GM18861 (cell line): ENCODE data around the gene C14orf93.
A peak's percentile ranks its signal among the peaks of the same experiment; 100 is the strongest.

Experiments
- ATAC-seq: cut with Tn5 transposase; IDR thresholded peaks from one replicate; pipeline ENCODE4 v1.9.1; 2021; ENCODE audit not compliant: unreplicated experiment

C14orf93 gene, protein sequence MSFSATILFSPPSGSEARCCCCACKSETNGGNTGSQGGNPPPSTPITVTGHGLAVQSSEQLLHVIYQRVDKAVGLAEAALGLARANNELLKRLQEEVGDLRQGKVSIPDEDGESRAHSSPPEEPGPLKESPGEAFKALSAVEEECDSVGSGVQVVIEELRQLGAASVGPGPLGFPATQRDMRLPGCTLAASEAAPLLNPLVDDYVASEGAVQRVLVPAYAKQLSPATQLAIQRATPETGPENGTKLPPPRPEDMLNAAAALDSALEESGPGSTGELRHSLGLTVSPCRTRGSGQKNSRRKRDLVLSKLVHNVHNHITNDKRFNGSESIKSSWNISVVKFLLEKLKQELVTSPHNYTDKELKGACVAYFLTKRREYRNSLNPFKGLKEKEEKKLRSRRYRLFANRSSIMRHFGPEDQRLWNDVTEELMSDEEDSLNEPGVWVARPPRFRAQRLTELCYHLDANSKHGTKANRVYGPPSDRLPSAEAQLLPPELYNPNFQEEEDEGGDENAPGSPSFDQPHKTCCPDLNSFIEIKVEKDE

DNA sequence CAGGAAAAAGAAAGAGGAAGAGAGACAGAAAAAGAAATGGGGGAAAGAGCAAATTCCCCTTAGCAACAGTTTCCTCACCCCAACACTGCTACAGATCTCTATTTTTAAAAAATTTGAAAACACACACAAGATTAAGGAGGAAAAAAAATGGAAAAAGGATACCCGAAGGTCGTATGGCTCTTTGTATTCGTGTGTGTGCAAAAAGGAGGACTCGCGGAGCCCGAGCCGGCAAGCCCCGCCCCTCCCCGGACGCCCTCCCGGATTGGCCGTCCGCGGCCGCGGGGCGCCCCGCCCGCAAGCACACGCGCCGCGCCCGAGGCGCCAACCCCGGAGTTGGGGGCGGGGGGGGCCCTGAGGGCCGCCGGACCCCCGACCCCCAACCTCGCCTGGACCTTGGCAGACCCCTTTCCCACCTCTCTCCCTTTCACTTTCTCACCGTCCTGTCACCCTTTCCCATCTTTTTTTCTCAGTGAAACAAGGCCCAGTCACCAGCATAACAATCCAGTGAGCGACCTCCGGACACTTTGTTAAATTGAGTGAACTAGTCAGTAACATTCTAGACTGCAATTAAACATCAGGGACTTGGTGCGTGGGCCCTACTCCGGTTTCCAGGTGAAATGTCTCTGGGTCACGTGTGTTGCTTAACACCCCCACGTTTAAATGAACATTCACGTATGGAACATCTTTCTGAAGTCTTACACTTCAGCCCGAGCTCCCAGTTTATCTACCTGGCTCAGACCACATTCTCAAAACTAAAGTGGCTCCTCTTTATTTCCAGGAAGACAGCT is at the start of gene C14orf93:
TSS of gene C14orf93 (minus strand) at position 205 of the 788 bp plus-strand sequence. CDS start 11,120 bp downstream, outside the sequence.
- no peak for ATAC-seq

DNA sequence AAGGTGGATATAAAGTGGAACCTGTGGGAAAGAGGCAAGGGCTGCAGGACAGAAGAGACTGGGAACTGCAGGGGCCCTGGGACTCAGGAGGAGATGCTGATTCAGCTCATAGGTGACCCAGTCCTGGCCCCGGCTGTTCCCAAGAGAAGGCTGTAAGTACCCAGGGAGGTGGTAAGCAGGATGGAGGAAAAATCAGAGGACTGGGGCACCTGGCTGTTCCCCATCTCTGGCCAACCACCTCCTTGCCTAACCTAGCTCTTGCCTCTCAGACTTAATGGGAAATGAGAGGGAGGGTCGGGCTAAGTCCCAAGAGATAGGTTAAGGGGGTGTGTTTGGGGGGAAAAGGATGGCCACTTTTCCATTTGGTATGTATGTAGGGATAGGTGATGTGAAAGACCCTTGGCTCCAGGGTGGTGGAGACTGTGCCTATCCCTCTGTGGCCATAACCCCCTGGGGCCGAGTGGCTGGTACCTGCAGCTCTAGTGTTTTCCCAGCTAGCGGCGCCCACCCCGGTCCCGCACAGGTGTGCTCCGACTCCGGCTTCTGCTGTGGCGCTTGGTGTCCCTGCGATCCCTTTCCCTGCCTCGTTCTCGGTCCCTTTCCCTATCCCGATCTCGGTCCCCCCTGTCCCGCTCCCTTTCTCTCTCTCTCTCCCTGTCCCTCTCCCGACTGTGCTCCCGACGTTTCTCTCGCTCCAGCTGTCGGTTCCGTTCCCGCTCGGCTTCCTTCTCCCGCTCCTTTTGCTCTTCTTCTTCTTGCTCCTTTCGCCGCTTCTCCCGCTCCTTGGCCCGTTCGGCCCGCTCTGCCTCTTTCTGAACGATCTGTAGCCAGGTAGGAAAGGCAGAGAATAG is 48.9 kb upstream of the C14orf93 start:
- ATAC-seq: no peak

DNA sequence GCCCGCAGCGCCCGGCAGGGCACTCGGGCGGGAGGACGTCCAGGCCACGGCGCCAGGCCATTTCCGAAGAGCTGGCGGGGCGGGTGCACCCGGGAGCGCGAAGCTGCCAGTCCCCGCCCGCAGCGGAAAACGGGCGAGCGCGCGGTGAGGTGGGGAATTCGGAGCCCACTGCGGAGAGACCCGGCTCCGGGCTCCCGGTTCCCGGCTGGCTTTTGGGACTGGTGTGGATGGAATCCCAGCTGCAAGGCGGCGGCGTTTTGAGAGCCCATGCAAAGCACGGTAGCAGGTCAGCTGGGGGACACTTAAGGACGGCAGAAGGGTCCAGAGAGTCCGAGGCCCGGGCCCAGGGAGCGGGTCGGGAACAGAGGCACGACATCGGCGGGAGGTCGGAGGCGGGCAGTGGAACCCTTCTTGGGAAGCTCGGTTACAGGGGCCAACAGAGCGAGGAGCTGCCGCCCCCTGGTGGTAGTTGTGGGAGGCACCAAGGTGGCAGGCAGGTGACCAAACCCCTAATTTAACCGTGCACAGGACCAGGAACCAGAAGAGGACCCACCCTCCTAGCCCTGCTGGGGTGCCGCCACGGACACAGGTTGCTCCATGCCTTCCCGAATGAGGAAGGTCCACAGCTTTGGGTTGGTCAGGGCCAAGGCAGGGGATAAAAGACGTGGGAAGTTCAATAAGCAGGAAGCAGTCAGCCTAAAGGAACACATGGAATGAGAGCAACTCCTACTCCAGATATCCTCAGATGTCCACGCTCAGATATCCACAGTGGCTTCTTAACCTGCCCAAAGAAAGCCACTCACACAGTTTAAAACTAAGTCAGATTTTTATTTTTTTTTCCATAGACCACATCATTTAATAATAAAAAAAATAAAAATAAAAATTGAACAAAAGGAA is 48.1 kb upstream of the C14orf93 start:
- peak; percentile 46 for ATAC-seq

DNA sequence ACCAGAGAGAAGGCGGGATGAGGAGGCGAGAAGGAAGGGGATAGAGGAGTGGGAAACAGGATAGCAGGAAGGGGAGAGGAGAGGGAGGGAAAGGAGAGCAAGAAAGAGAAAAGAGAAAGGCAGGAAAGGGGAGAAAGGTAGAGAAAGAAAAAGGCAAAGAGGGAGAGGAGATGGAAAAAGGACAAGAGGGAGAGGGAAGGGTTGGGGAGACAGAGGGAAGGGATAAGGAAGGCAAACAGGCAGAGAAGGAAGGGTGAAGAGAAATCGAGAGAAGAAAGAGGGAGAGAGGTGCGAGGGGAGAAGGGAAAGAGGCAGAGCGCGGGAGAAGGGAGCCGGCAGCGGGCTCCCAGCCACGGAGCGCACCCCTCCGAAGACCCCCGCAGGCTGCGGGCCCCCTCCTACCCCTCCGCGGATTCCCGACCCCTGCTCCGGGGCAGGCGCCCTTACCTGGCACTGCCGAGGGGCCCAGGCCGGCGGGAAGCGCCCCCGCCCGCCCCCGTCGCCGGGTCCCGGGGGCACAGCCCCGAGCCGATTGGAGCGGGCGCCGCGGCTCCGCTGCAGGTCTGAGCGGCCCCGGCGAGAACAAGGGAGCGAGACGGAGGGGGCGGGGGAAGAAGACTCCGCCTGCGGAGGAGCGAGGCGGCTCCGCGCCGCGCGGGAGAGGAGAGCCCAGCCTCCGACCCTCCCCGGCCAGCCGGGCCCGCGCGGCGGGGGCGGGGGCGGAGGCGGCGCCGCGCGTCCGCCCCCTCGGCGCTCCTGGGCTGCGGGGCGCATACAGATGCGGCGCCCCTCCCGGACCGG is 47.2 kb upstream of the C14orf93 start, which contains the start of gene CDH24:
TSS of gene CDH24 (minus strand) at position 565 of the 801 bp plus-strand sequence. CDS start 1,787 bp downstream, outside the sequence.
- ATAC-seq: peak; percentile 36

DNA sequence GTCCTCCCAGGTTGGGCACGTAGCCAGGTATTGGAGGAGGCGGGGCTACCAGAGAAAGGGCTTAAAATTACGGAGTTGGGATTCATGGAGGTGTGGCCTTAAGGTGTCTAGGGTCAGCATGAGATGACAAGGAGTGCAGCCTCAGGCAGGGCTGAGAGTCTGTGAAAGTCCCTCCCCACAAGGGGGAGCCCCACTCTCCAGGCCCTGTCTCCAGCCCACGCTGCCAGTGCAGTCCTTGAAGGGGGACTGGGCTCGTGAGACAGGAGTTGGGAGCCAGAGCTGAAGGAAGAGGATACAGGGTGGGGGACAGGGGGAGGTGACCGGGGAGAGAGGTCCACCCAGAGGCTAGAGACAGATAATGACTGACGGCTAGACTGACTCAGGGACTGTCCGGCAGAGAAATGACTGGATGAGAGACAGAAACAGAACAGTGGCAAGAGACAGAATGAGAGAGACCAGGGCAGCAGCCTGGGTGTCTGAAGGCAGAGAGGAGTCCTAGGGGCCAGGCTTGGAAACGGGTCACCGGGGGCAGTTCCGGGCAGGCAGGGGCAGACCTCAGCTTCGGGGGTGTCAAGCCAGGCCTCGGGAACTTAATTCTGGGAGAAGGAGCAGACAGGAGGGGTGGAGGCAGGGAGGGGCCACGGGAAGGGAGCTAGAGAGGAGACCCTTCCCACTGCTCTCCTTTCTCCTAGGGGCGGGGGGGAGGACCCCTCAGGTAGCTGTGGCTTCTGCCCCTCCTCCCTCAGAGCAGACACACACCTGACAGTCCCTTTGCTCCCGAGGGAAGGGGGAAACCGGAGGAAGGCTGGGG is 46.4 kb upstream of the C14orf93 start:
- peak; percentile 58 for ATAC-seq

DNA sequence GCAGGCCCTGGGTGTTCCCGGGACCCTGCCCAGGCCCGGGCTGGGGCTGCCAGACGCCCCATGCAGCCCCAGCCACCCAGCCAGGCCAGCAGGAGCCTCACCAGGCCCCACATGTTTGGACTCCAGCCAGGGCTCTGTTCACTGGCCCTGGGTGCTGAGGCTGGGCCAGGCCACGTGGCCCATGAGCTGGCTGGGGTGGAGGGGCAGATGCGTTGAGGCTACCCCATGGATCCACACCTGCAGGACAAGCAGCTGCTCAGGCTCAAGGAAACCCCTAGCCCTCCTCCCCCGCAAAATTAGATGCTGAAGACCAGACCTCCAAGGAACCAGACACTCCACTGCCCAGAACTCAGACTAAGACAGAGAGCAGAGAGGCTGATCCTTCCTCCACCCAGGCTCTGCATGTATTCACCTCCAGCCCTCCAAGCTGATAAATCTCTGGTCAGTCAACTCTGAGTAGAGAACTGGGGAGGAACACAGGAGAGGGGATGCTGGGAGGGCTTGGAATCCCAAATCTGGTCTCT is 45.7 kb upstream of the C14orf93 start:
- ATAC-seq: no peak

DNA sequence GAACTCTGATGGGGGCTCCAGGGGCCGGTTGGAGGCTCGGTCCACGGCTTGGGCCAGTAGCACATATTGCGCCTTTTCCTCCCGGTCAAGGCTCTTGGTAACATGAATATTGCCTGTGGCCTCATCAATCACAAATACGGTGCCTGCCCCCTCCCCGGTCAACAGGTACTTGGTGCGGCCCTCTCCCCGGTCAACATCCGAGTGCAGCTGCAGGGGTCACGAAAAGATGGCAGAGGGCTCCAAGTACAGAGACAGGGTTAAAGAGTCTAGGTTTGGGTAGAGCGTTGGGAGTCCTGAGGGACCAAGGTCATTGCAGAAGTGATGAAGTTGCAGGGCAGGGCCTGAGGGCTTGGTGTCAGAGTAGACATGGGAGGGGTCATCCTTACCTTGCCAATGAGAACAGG is 45.2 kb upstream of the C14orf93 start:
- no peak for ATAC-seq

DNA sequence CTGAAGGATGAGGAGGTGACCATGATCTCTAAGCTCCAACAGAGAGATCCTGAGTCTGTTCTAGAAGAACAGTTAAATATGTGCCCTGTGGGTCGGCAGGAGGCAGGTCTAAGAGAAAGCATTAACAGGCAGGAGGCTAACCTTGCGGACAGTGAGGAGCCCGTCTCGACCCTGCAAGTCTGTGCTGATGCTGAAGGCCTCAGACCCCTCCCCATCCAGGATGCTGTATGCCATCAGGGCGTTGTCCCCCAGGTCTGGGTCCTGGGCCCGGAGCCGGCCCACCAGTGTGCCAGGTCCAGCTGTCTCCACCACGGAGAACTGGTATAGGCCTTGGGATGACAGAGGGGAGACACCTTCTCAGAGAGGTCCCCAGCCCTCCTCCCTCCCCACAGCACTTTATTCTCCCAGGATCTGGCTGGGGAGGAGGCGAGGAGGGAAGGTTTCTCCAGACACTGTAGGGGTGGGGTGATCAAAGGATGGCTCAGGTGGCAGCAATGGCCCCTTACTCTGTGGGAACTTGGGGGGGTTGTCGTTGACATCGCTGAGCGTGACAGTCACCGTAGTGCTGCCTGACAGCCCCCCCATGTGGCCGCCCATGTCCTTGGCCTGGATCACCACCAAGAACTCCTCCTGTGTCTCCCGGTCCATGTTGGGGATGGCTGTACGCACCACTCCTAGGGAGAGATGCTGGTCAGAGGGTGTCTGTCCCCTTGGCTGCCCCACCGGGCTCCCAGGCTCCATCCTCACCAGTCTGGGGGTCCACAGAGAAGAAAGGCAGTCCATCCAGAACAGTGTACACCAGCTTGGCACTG is 44.3 kb upstream of the C14orf93 start:
- no peak for ATAC-seq

DNA sequence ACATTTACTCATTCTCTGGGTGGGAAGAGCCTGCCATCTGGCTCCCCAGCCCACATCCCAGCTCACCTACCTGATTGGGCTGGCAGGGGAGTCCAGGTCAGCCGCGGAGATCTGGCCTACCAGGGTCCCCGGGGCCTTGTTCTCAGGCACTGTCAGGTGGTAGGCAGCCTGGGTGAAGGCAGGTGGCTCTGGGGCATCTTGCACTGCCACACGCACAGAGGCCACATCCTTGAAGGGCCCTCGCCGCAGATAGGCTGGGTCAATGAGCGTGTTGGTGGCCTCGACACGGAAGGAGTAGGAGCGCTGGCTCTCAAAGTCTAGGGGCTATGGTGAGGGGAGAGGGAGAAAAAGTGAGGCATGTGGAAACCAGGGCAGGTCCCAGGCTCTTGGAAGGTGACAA is 43.5 kb upstream of the C14orf93 start:
- no peak for ATAC-seq

DNA sequence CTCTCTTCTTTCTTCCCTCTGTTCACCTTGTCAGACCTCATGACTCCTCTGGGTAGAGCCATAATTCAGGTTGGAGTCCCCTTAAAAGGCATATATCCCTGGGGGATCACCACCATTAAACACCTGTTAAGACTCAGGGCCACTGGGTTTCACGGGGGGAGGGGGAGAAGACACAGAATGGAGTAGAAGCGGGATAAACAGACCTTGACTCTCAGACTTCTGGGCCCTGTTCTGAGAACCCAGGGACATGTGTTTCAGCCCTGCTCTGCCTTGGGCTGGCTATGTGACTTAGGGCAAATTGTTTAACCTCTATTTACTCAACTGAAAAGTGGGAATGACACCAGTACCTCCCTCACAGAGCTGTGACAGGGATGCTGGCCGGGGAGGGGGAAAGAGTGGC is 42.7 kb upstream of the C14orf93 start:
- ATAC-seq: no peak

DNA sequence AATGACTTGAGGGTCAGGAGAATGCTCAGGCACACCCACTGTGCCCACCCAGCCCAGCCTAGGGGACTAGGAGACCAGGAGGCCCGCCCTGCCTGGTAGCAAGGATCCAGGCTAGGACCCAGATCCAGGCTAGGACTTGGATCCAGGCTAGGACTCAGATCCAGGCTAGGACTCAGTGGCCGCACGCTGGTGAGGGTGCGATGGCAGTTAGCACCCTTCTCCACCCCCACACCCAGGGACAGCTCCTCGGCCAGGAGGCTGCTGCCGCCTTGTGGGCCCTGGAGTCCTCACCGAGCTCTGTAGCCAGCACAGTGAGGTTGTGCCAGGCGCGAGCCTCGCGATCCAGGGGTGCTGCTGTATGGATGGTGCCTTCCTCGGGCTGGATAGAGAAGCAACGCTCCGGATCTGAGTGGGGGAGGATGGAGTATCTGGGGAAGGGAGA is 42.3 kb upstream of the C14orf93 start:
- no peak for ATAC-seq

DNA sequence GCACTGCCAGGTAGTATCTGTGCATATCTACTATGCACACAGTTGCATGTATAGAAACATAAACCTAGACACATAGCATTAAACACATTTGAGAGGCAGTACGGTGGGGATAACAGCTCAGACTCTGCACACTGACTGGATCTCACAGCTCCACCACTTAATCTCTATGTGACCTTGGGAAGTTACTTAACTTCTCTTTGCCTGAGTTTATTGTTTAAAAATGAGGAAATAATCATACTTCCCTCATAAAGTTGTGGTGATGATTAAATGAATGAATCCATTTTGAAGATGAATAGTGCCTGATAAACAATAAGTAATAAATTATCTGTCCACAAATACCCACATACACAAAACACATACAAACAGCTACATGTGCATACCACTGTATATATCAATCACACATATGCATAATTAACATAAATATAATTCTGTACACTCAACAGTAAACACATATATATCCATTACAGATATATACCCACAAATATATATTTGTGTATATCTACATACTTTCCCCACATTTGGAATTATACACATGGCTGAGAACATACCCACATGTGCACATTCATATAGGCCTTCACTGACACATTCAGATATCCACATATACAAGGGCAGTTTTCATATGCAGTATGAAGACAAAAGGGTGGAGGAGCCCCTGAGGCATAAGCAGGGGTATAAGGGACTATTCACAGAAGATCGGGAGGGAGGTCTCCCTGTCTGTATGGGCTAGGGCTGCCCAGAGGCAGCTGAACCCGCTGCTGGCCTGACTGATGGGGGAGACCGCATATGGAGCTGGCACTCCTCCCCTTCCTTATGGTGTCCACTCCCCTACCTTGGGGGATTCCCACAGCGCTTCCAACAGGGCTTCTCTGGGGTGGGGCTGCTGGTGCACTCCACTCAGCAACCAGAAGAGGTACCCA is 41.5 kb upstream of the C14orf93 start:
- no peak for ATAC-seq

DNA sequence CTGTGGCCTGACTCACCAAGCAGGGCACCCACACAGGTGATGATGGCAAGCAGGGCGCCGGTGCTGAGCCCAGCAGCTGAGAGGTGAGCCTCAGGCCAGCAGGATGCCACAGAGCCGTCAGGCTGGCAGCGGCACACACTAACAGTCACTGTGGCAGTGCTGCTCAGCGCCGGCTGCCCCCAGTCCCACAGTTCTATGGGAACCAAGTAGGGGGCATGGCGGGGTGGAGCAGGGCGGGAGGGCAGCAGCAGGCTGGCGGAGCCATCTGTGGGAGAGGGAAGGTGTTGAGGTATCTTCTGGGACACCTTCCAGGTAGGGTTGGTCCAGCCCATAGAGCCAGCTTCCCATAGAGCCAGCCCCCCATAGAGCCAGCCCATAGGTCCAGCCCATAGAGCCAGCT is 39.1 kb upstream of the C14orf93 start:
- no peak for ATAC-seq

DNA sequence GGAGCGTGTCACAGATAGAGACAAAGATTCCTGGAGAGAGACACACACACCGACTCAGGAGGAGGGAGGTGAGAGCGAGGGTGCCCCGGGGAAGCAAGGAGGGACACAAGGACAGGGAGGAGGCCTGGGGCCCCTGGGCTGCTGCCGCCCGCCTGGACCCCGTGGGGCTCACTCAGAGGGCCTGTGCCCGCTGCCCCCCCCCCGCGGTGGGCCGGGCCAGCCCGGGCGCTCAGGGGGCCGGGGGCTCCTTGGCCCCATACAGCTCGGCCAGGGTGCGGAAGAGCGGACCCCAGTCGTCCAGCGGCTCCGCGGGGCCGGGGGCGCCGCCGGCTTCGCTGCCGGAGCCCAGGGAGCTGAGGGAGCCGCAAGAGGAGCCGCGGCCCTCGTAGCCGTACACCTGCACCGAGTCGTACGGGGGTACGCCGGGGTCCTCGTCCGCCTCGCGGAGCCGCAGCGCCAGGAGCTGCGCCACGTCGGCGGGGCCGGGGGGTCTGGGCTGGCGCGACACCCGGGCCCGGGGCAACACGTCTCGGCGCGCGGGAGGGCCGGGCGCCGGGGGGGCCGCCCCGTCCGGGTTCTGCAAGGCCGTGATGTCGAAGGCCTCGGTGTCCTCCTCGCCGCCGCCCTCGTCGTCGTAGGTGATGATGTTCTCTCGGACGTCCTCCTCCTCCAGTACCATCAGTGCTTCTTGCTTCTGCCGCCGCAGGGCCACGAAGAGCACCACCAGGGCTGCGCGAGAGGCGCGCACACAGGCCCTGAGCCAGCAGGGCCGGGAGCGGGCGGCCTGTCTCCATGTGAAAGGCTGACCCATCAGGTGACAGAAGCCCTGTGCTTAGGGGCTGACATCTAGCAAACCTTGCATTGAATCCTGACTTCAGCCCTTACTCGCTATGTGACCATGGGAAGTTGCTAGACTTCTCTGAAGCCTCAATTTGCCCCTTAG is 38.1 kb upstream of the C14orf93 start:
- ATAC-seq: no peak
